Fibroblast of mammary gland (primary cell): ENCODE data around the gene ESPL1.

Source experiments
- DNase-seq: peaks from one replicate; pipeline ENCODE4 v3.0.0-alpha.2; 2010; ENCODE audit warnings: low read depth
- H3K4me3 ChIP-seq: 2 replicates; pipeline ENCODE4 v1.5.1; 2011; ENCODE audit warnings: low read depth, mild to moderate bottlenecking, low read length, moderate library complexity; ENCODE audit not compliant: control insufficient read depth
- TF ChIP-seq, protein P1 (sequence below): conservative IDR thresholded peaks from 2 replicates; pipeline ENCODE4 v1.5.1; 2011; ENCODE audit warnings: low read depth, low read length, inconsistent platforms; ENCODE audit not compliant: control insufficient read depth, insufficient read depth

The ESPL1 gene

DNA sequence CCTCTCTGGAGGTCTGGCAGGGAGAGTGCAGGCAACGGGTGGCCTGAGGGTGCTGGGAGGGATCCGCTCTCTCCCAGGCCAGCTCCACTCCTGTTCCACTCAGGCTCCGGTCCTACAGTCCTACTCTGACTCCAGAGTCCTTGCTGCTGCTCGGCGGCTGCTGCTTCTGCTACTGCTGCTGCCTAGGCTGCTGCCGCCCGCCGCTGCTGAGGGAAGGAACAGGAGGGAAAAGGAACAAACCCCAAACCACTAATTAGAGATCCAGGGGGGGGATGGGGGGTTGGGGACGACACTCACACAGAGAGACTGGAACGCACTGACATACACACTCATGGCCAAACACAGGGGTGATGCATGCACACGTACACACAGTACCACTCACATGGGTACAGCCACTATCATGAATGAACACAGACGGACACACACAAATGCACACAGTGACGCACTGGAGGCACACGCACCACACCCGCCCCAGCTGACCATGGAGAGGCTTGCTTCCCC, 68.1 kb downstream of the ESPL1 start, which contains the start of gene SP7:
Gene SP7, minus strand, starts transcription at position 174 of the 501 bp plus-strand sequence. CDS start 708 bp downstream, outside the sequence.
- no peak for DNase-seq
- H3K4me3 ChIP-seq: no peak within 1 kb of the TSS
- TF ChIP-seq, protein P1, sequence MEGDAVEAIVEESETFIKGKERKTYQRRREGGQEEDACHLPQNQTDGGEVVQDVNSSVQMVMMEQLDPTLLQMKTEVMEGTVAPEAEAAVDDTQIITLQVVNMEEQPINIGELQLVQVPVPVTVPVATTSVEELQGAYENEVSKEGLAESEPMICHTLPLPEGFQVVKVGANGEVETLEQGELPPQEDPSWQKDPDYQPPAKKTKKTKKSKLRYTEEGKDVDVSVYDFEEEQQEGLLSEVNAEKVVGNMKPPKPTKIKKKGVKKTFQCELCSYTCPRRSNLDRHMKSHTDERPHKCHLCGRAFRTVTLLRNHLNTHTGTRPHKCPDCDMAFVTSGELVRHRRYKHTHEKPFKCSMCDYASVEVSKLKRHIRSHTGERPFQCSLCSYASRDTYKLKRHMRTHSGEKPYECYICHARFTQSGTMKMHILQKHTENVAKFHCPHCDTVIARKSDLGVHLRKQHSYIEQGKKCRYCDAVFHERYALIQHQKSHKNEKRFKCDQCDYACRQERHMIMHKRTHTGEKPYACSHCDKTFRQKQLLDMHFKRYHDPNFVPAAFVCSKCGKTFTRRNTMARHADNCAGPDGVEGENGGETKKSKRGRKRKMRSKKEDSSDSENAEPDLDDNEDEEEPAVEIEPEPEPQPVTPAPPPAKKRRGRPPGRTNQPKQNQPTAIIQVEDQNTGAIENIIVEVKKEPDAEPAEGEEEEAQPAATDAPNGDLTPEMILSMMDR: no peak

DNA sequence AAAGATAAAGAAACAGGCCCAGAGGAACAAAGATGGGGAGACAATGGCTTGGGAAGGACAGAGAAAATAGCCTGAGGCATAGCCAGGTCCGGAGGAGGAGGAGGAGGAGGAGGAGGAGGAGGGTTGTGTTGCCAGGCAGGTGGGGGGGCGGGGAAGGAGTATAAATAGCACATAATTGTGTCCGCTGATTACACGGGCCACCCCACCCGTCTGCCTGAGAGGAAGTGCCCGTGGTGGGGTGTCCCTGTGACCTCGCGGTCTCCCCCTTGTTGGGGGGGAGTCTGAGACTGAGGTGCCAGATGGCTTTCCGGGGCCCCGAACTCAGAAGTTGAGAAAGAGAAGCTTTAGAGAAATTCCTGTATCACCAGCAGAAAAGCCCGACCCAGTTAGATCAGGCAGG, 69.9 kb downstream of the ESPL1 start:
- H3K4me3 ChIP-seq: no peak overlapping the region
- no peak for DNase-seq
- TF ChIP-seq, protein P1: no peak

DNA sequence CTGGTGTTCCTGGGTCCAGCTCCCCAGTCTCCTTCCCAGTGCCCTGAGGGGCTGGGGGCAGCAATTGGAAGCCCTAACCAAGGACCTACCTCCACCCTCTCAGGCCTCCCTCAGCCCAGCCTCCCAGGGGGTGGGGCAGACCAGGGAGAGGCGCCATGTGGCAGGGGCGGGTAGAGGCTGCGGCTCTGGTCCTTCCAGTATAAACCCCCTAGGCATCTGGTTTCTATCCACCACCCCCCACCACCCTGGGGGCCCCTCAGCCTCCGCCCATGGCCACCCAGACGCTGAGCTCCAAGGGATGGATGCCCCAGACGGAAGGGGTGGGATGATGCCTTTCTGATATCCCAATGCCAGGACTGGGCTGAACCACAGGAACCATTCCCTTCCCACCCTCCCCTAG, 70.8 kb downstream of the ESPL1 start:
- TF ChIP-seq, protein P1: no peak
- DNase-seq: no peak
- no peak overlapping the region for H3K4me3 ChIP-seq

DNA sequence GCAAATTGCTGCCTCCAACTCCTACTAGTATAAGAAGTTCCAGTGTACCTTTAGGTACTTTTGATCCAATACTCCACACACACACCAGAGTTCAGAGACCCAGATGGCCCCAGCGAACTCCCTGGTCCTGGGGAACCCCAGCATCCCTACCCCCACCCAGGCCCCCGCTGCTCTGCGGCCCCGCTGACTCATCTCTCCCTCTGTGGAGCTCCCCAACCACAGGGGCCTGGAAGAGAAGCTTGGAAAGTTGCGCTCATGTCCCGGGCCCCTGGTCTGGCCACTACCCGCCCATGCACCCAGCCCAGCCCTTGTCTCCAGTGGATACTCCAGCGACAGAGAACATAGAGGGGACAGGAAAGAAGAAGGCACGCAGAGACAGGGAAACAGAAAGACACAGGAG, 72.3 kb downstream of the ESPL1 start:
- no peak for DNase-seq
- H3K4me3 ChIP-seq: no peak overlapping the region
- TF ChIP-seq, protein P1: no peak
